Neural progenitor cell (in vitro differentiated cells): ENCODE results near the gene BRD1.

Experiments
- CTCF ChIP-seq: fragments of 200-600 bp; sonication (generic); IDR thresholded peaks from 2 replicates; pipeline ENCODE4 v1.5.1; 2017; ENCODE audit warnings: antibody characterized with exemption, mild to moderate bottlenecking
- EZH2 ChIP-seq: fragments of 200-600 bp; sonication (generic); IDR thresholded peaks from 2 replicates; pipeline ENCODE4 v1.6.1; 2017; ENCODE audit warnings: antibody characterized with exemption, mild to moderate bottlenecking, moderate library complexity
- EZH2phosphoT487 ChIP-seq: fragments of 200-600 bp; sonication (generic); IDR thresholded peaks from 2 replicates; pipeline ENCODE4 v1.6.1; 2017; ENCODE audit warnings: antibody characterized with exemption

- TF ChIP-seq CTCF (no peak), EZH2 (no peak), EZH2phosphoT487 (no peak)
These were observed 22.6 kb upstream of the BRD1 start for GRCh38 chr22:49850021-49850911.
